Keratinocyte (primary cell): ENCODE measurements around the gene MBIP. TPM values are rescaled to one million over a fixed set of nuclear protein-coding genes. Genes with fewer than 3 reads are reported as not detected.

ENCODE experiments used
- DNase-seq: peaks from one replicate; pipeline ENCODE4 v3.0.0-alpha.2; 2011; ENCODE audit warnings: low read depth, missing footprints, low spot score
- FAIRE-seq: peaks from 2 replicates; lab custom pipeline; 2011; peaks lifted over from hg19 to GRCh38; lab: Jason Lieb, UNC
- H2AFZ ChIP-seq: 2 replicates; pipeline ENCODE4 v1.6.0; 2012; ENCODE audit warnings: low read length, control low read depth, inconsistent platforms; ENCODE audit not compliant: control insufficient read depth
- H3K27ac ChIP-seq: 2 replicates; pipeline ENCODE4 v1.5.1; 2011; ENCODE audit warnings: low read length; ENCODE audit not compliant: control insufficient read depth, insufficient read depth
- H3K27me3 ChIP-seq: 3 replicates; pipeline ENCODE4 v1.6.0; 2011; ENCODE audit warnings: low read length; ENCODE audit not compliant: control insufficient read depth, insufficient read depth; ENCODE audit errors: extremely low read depth
- H3K36me3 ChIP-seq, 2 experiments: 2 replicates in 1 of 2; 3 replicates in 1 of 2; pipeline ENCODE4 v1.5.1; 2011; ENCODE audit warnings: low read length in 2 of 2, mild to moderate bottlenecking in 1 of 2; ENCODE audit not compliant: control insufficient read depth in 2 of 2, insufficient read depth in 2 of 2; ENCODE audit errors: extremely low read depth in 1 of 2
- H3K4me1 ChIP-seq: 3 replicates; pipeline ENCODE4 v1.5.1; 2011; ENCODE audit warnings: low read length; ENCODE audit not compliant: control insufficient read depth, insufficient read depth; ENCODE audit errors: extremely low read depth
- H3K4me2 ChIP-seq: 3 replicates; pipeline ENCODE4 v1.6.0; 2011; ENCODE audit warnings: low read depth, low read length; ENCODE audit not compliant: control insufficient read depth, insufficient read depth; ENCODE audit errors: extremely low read depth
- H3K4me3 ChIP-seq, 3 experiments: fragments of 200-600 bp in 1 of 3; sonication (generic) in 1 of 3; 2 replicates in 2 of 3; 3 replicates in 1 of 3; pipeline ENCODE4 v1.5.1; 2011 to 2016; ENCODE audit warnings: low read length in 3 of 3, mild to moderate bottlenecking in 3 of 3, control low read depth in 2 of 3, inconsistent platforms in 1 of 3, low read depth in 1 of 3, mixed read lengths in 1 of 3, mixed run types in 1 of 3, moderate library complexity in 1 of 3; ENCODE audit not compliant: control insufficient read depth in 2 of 3, insufficient read depth in 2 of 3; ENCODE audit errors: extremely low read depth in 1 of 3
- H3K79me2 ChIP-seq: 2 replicates; pipeline ENCODE4 v1.6.0; 2012; ENCODE audit warnings: low read length; ENCODE audit not compliant: control insufficient read depth, insufficient read depth
- H3K9ac ChIP-seq: 3 replicates; pipeline ENCODE4 v1.6.0; 2011; ENCODE audit warnings: low read length; ENCODE audit not compliant: control insufficient read depth, insufficient read depth; ENCODE audit errors: extremely low read depth
- H3K9me1 ChIP-seq: 3 replicates; pipeline ENCODE4 v1.6.0; 2011; ENCODE audit warnings: low read length; ENCODE audit not compliant: control insufficient read depth, insufficient read depth; ENCODE audit errors: extremely low read depth
- H3K9me3 ChIP-seq: 2 replicates; pipeline ENCODE4 v1.5.1; 2012; ENCODE audit warnings: low read depth, low read length; ENCODE audit not compliant: control insufficient read depth
- H4K20me1 ChIP-seq: 3 replicates; pipeline ENCODE4 v1.6.0; 2011; ENCODE audit warnings: low read length; ENCODE audit not compliant: control insufficient read depth, insufficient read depth; ENCODE audit errors: extremely low read depth
- EZH2 ChIP-seq: IDR thresholded peaks from one replicate; pipeline ENCODE4 v1.6.1; 2012; ENCODE audit warnings: inconsistent platforms, mild to moderate bottlenecking, low read length, moderate library complexity
- dilution Hi-C: fragments of 300-500 bp; cut with MboI; formaldehyde crosslinking; loops from one replicate; pipeline ENCODE4 v1.7.0; 2020; ENCODE audit warnings: low sequenced_read_pairs; ENCODE audit not compliant: extremely low pct_ligation_motif_present
- polyA plus RNA-seq, 5 experiments: library from polyadenylated mRNA; depleted of rRNA in 3 of 5; stranded (reverse) in 3 of 5; stranded (forward) in 1 of 5; unstranded in 1 of 5; fragments of >200 nt; gene quantifications; 1 replicate in 1 of 5; 2 replicates in 3 of 5; 3 replicates in 1 of 5; pipeline versions ENCODE4 v1.2.1 to v1.2.3, GENCODE V29; 2011 to 2012; ENCODE audit warnings: missing spikeins in 2 of 5, low read depth in 1 of 5, low replicate concordance in 1 of 5
- TF ChIP-seq, protein P1 (sequence below), 3 experiments: IDR thresholded peaks in 1 of 3; conservative IDR thresholded peaks in 1 of 3; optimal IDR thresholded peaks in 1 of 3; 2 replicates in 2 of 3; 3 replicates in 1 of 3; pipeline versions ENCODE3 to v1.5.1; 2011; ENCODE audit warnings: low read length in 3 of 3, mild to moderate bottlenecking in 3 of 3, moderate library complexity in 2 of 3, control low read depth in 1 of 3, inconsistent platforms in 1 of 3; ENCODE audit not compliant: insufficient read depth in 2 of 3; ENCODE audit errors: extremely low read depth in 1 of 3

MBIP gene
- polyA plus RNA-seq, 1 donor (not counting 4 experiments of a cell fraction or from before 2014, with no cell fraction given), result 28.3 TPM

- Histone ChIP-seq H3K9ac (peak overlapping the region; percentile 94), H3K36me3 (no peaks in the 10 kb centered on the region), H3K27me3 (no peaks in the 10 kb centered on the region), H3K4me2 (peak overlapping the region; percentile 87), H3K4me1 (peaks cover 29% of the 10 kb centered on the region), H2AFZ (peak overlapping the region; percentile 96), H4K20me1 (peaks cover 6% of the 10 kb centered on the region), H3K4me3 (peak overlapping the region; percentile 71 to 87 (median 85)), H3K9me3 (no peaks in the 10 kb centered on the region), H3K79me2 (peaks cover 39% of the 10 kb centered on the region), H3K27ac (peak overlapping the region; percentile 93), H3K9me1 (peaks cover 2% of the 10 kb centered on the region)
- dilution Hi-C loops, result no loop called here
- TF ChIP-seq EZH2, result no peak
- FAIRE-seq (no peak), DNase-seq (no peak)
Observed at GRCh38 chr14:36320897-36321381, 502 bp upstream of the MBIP start.

DNA sequence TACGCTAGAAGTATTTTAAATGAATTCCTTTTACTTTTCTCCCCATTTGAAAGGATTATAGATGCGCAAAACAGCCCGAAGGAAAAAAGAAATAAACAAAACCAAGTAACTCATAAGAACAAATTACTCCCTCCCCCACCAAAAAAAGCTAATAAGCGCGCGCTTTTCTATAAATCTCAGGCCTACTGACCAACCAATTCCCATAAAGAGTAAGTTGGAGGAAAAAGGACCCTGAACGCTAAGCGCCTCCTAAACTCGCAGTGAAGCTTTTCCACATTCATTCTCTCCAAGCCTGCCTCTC lies 588 bp downstream of the MBIP start:
- H3K27me3 ChIP-seq, result no peaks in the 10 kb centered on the region
- no peaks in the 10 kb centered on the region for H3K36me3 ChIP-seq
- peak overlapping the region; percentile 71 to 87 (median 85) for H3K4me3 ChIP-seq
- peaks cover 47% of the 10 kb centered on the region for H3K79me2 ChIP-seq
- H2AFZ ChIP-seq, result peak overlapping the region; percentile 100
- no peak for DNase-seq
- H4K20me1 ChIP-seq, result peaks cover 6% of the 10 kb centered on the region
- peaks cover 5% of the 10 kb centered on the region for H3K9me1 ChIP-seq
- dilution Hi-C loops, result no loop called here
- no peaks in the 10 kb centered on the region for H3K9me3 ChIP-seq
- peak overlapping the region; percentile 85 for H3K4me2 ChIP-seq
- no peak for FAIRE-seq
- peak overlapping the region; percentile 94 for H3K9ac ChIP-seq
- TF ChIP-seq, protein P1, sequence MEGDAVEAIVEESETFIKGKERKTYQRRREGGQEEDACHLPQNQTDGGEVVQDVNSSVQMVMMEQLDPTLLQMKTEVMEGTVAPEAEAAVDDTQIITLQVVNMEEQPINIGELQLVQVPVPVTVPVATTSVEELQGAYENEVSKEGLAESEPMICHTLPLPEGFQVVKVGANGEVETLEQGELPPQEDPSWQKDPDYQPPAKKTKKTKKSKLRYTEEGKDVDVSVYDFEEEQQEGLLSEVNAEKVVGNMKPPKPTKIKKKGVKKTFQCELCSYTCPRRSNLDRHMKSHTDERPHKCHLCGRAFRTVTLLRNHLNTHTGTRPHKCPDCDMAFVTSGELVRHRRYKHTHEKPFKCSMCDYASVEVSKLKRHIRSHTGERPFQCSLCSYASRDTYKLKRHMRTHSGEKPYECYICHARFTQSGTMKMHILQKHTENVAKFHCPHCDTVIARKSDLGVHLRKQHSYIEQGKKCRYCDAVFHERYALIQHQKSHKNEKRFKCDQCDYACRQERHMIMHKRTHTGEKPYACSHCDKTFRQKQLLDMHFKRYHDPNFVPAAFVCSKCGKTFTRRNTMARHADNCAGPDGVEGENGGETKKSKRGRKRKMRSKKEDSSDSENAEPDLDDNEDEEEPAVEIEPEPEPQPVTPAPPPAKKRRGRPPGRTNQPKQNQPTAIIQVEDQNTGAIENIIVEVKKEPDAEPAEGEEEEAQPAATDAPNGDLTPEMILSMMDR (optimal IDR thresholded peaks at IDR 0.05 in 1 of 3, IDR thresholded peaks at IDR 0.05 in 1 of 3, conservative IDR thresholded peaks at IDR 0.05 in 1 of 3; ENCODE audit: extremely low read depth in 1 of 3, insufficient read depth in 2 of 3, low read length in 3 of 3), result no peak
- no peak for TF ChIP-seq EZH2
- H3K27ac ChIP-seq, result peak overlapping the region; percentile 93
- peaks cover 39% of the 10 kb centered on the region for H3K4me1 ChIP-seq

- FAIRE-seq (no peak), DNase-seq (no peak)
- H3K4me2 ChIP-seq, result peak overlapping the region; percentile 85
- peaks cover 5% of the 10 kb centered on the region for H3K9me1 ChIP-seq
- no peak overlapping the region for H2AFZ ChIP-seq
- peaks cover 39% of the 10 kb centered on the region for H3K4me1 ChIP-seq
- H3K27me3 ChIP-seq, result no peaks in the 10 kb centered on the region
- no peak overlapping the region for H3K9ac ChIP-seq
- no peaks in the 10 kb centered on the region for H3K9me3 ChIP-seq
- TF ChIP-seq, protein P1 (optimal IDR thresholded peaks at IDR 0.05 in 1 of 3, IDR thresholded peaks at IDR 0.05 in 1 of 3, conservative IDR thresholded peaks at IDR 0.05 in 1 of 3; ENCODE audit: extremely low read depth in 1 of 3, insufficient read depth in 2 of 3, low read length in 3 of 3), result no peak
- TF ChIP-seq EZH2, result no peak
- H3K4me3 ChIP-seq, result no peak overlapping the region
- H4K20me1 ChIP-seq, result peaks cover 6% of the 10 kb centered on the region
- dilution Hi-C loops, result no loop called here
- peaks cover 54% of the 10 kb centered on the region for H3K79me2 ChIP-seq
- no peaks in the 10 kb centered on the region for H3K36me3 ChIP-seq
- H3K27ac ChIP-seq, result peak overlapping the region; percentile 46
Observed at GRCh38 chr14:36317650-36318049, 2.8 kb downstream of the MBIP start.
